NB4 (cell line): ENCODE measurements around the gene POP4.

Experiments
- DNase-seq: peaks from one replicate; pipeline ENCODE4 v3.0.0; 2010; ENCODE audit warnings: low read depth
- H3K4me3 ChIP-seq: one replicate; pipeline ENCODE4 v1.5.1; 2011; ENCODE audit warnings: mild to moderate bottlenecking, low read depth, low read length, moderate library complexity
- MAX ChIP-seq: IDR thresholded peaks from 2 replicates; pipeline ENCODE4 v1.6.1; 2011; ENCODE audit warnings: low read depth, low read length
- MYC ChIP-seq: IDR thresholded peaks from 2 replicates; pipeline ENCODE4 v1.6.1; 2011; ENCODE audit warnings: low read depth, low read length
- POLR2A ChIP-seq: IDR thresholded peaks from 2 replicates; pipeline ENCODE4 v1.6.1; 2011; ENCODE audit warnings: mild to moderate bottlenecking; ENCODE audit not compliant: insufficient read length; ENCODE audit errors: extremely low read depth
- TF ChIP-seq, protein P1 (sequence below): IDR thresholded peaks from one replicate; pipeline ENCODE4 v1.5.1; 2012; ENCODE audit warnings: low read depth, low read length

POP4 gene

GRCh38 chr19:29576761-29577648 lies 29.1 kb upstream of the POP4 start:
- H3K4me3 ChIP-seq = no peak overlapping the region
- DNase-seq = peak; percentile 12
- no peak for TF ChIP-seq MAX

DNA sequence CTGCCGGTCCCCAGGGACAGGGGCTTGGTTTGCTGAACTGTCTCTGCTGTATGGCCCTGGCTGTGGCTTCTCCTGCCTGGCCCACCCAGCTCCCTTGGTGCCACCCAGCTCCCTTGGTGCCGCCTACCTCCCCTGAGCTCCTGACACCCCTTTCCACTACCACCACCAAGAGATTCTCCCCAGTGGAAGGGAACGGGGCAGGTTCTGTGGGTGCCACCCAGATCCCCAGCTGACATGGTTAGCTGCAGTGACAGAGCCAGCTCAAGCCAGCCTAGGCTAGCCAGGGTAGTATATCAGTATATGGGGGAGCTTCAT lies 28.5 kb upstream of the POP4 start:
- no peak overlapping the region for H3K4me3 ChIP-seq
- TF ChIP-seq, protein P1, sequence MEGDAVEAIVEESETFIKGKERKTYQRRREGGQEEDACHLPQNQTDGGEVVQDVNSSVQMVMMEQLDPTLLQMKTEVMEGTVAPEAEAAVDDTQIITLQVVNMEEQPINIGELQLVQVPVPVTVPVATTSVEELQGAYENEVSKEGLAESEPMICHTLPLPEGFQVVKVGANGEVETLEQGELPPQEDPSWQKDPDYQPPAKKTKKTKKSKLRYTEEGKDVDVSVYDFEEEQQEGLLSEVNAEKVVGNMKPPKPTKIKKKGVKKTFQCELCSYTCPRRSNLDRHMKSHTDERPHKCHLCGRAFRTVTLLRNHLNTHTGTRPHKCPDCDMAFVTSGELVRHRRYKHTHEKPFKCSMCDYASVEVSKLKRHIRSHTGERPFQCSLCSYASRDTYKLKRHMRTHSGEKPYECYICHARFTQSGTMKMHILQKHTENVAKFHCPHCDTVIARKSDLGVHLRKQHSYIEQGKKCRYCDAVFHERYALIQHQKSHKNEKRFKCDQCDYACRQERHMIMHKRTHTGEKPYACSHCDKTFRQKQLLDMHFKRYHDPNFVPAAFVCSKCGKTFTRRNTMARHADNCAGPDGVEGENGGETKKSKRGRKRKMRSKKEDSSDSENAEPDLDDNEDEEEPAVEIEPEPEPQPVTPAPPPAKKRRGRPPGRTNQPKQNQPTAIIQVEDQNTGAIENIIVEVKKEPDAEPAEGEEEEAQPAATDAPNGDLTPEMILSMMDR = no peak
- TF ChIP-seq POLR2A (no peak), MYC (no peak), MAX (no peak)
- no peak for DNase-seq

- H3K4me3 ChIP-seq = no peak overlapping the region
- TF ChIP-seq POLR2A = no peak
- no peak for TF ChIP-seq MAX
- TF ChIP-seq MYC = no peak
- TF ChIP-seq, protein P1 = no peak
- DNase-seq = no peak
Measured at GRCh38 chr19:29578349-29578748, 27.7 kb upstream of the POP4 start.

- DNase-seq = no peak
- no peak overlapping the region for H3K4me3 ChIP-seq
- TF ChIP-seq, protein P1 = no peak
- TF ChIP-seq MYC (no peak), MAX (no peak), POLR2A (no peak)
Measured at GRCh38 chr19:29579308-29579910, 26.7 kb upstream of the POP4 start.

DNA sequence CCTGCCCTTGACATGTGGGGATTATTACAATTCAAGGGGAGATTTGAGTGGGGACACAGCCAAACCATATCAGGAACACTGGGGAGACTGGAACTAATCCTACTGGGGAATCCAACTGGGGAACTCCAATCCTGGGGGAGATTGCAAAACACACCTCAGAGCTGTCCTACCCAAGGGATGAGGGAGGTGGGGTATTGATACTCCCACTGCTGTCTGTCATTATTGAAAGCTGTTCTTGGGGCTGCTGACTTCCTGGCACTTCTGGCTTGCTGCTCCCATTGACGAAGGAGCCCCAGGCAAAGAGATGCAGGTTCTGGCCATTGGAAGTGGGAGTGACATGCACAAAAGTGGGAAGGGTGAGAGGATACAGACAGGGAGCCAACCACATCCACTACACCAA lies 24.7 kb upstream of the POP4 start:
- no peak for DNase-seq
- H3K4me3 ChIP-seq = no peak overlapping the region
- TF ChIP-seq POLR2A = no peak
- TF ChIP-seq, protein P1 = no peak
- TF ChIP-seq MYC = no peak
- no peak for TF ChIP-seq MAX

- no peak for DNase-seq
Measured at GRCh38 chr19:29583196-29583999, 22.7 kb upstream of the POP4 start.

More at GRCh38 chr19:29583196-29583999, 22.7 kb upstream of the POP4 start:
- H3K4me3 ChIP-seq = no peak overlapping the region
- TF ChIP-seq MYC (no peak), MAX (no peak), POLR2A (no peak)
- TF ChIP-seq, protein P1 = no peak
